Measurements from ENCODE around the gene OR5A2.

- TF ChIP-seq EZH2 (optimal IDR thresholded peaks at IDR 0.05; ENCODE audit: low read depth, low read length) (no peak), CTCF (IDR thresholded peaks at IDR 0.05; ENCODE audit: low read length) (no peak)
Observed at GRCh38 chr11:59418156-59418555, 8.1 kb downstream of the OR5A2 start.
